GM23338 (cell line): ENCODE measurements around the gene CDK5RAP1. TPM values are rescaled to one million over a fixed set of nuclear protein-coding genes. Genes with fewer than 3 reads are reported as not detected.

Experiments
- ATAC-seq: fragments of 200-7000 bp; cut with Tn5 transposase; 3 replicates; pipeline ENCODE4 v1.9.1; 2020
- DNase-seq: peaks from one replicate; pipeline ENCODE4 v3.0.0-alpha.2; 2015; ENCODE audit warnings: low spot score
- H2AFZ ChIP-seq: fragments of 200-600 bp; sonication (generic); 2 replicates; pipeline ENCODE4 v1.8.0; 2016; ENCODE audit warnings: antibody characterized with exemption, mild to moderate bottlenecking, moderate library complexity
- H3F3A ChIP-seq: fragments of 200-600 bp; sonication (generic); replicated peaks from 2 replicates; pipeline ENCODE4 v1.8.0; 2017; ENCODE audit warnings: antibody characterized with exemption, mixed run types, low read depth
- H3K27ac ChIP-seq: fragments of 200-600 bp; sonication (generic); 2 replicates; pipeline ENCODE4 v1.6.1; 2016; ENCODE audit warnings: low read depth
- H3K27me3 ChIP-seq: fragments of 200-600 bp; sonication (generic); 2 replicates; pipeline ENCODE4 v1.8.0; 2016; ENCODE audit warnings: mild to moderate bottlenecking, mixed run types, moderate library complexity; ENCODE audit not compliant: insufficient read depth
- H3K36me3 ChIP-seq: fragments of 200-600 bp; sonication (generic); 2 replicates; pipeline ENCODE4 v1.8.0; 2016; ENCODE audit warnings: mild to moderate bottlenecking; ENCODE audit not compliant: insufficient read depth
- H3K4me1 ChIP-seq: fragments of 200-600 bp; sonication (generic); 2 replicates; pipeline ENCODE4 v1.8.0; 2016; ENCODE audit warnings: mild to moderate bottlenecking, moderate library complexity; ENCODE audit not compliant: insufficient read depth
- H3K4me2 ChIP-seq: fragments of 200-600 bp; sonication (generic); 2 replicates; pipeline ENCODE4 v1.7.1; 2017; ENCODE audit warnings: mixed run types
- H3K4me3 ChIP-seq: fragments of 200-600 bp; sonication (generic); 2 replicates; pipeline ENCODE4 v1.6.1; 2016; ENCODE audit warnings: mixed run types
- H3K79me2 ChIP-seq: fragments of 200-600 bp; sonication (generic); replicated peaks from 2 replicates; pipeline ENCODE4 v1.8.0; 2017; ENCODE audit warnings: mild to moderate bottlenecking; ENCODE audit not compliant: insufficient read depth
- H3K9me2 ChIP-seq: fragments of 200-600 bp; sonication (generic); 2 replicates; pipeline ENCODE4 v1.8.0; 2017; ENCODE audit not compliant: insufficient read depth
- H4K20me1 ChIP-seq: fragments of 200-600 bp; sonication (generic); replicated peaks from 2 replicates; pipeline ENCODE4 v1.8.0; 2017; ENCODE audit warnings: mild to moderate bottlenecking; ENCODE audit not compliant: insufficient read depth
- H3K27ac Mint-ChIP-seq: 2 replicates; pipeline ENCODE4 v1.8.0; 2020; ENCODE audit warnings: inconsistent platforms, mild to moderate bottlenecking, moderate library complexity, mixed read lengths
- H3K27me3 Mint-ChIP-seq: 3 replicates; pipeline ENCODE4 v1.8.0; 2022; ENCODE audit warnings: low read depth, mild to moderate bottlenecking, moderate library complexity, mixed read lengths, inconsistent platforms; ENCODE audit not compliant: insufficient read depth, poor library complexity
- H3K36me3 Mint-ChIP-seq: 3 replicates; pipeline ENCODE4 v1.8.0; 2021; ENCODE audit warnings: low read depth, mild to moderate bottlenecking, inconsistent platforms, moderate library complexity, mixed read lengths
- H3K4me1 Mint-ChIP-seq: 3 replicates; pipeline ENCODE4 v1.8.0; 2020; ENCODE audit warnings: mild to moderate bottlenecking, inconsistent platforms, mixed read lengths
- H3K4me3 Mint-ChIP-seq: 3 replicates; pipeline ENCODE4 v1.8.0; 2021; ENCODE audit warnings: moderate library complexity, mild to moderate bottlenecking, inconsistent platforms, mixed read lengths
- H3K9me3 Mint-ChIP-seq: 3 replicates; pipeline ENCODE4 v1.8.0; 2020; ENCODE audit warnings: moderate library complexity, mild to moderate bottlenecking, inconsistent platforms, mixed read lengths
- EZH2phosphoT487 ChIP-seq: fragments of 200-600 bp; sonication (generic); IDR thresholded peaks from one replicate; pipeline ENCODE4 v1.8.1; 2018; ENCODE audit warnings: antibody characterized with exemption; ENCODE audit not compliant: unreplicated experiment
- NANOG ChIP-seq: IDR thresholded peaks from 2 replicates; pipeline ENCODE4 v1.6.1; 2016; ENCODE audit warnings: antibody characterized with exemption, borderline replicate concordance
- ZNF462 ChIP-seq: fragments of 250-450 bp; sonication (Bioruptor Pico); IDR thresholded peaks from 2 replicates; pipeline ENCODE4 v1.5.0; 2020; ENCODE audit warnings: mild to moderate bottlenecking, moderate library complexity
- polyA plus RNA-seq: library from polyadenylated mRNA; unstranded; fragments of >200 nt; fragmentation: Nextera tagmentation; extraction: Ambion mirVana; gene quantifications from 2 replicates; pipeline ENCODE4 v1.2.1, GENCODE V29; 2016
- total RNA-seq: library from RNA; depleted of rRNA; stranded (reverse); fragments of >200 nt; shearing (Covaris generic); gene quantifications from 2 replicates; pipeline ENCODE4 v1.2.3, GENCODE V29; 2014

CDK5RAP1 gene
- total and polyA plus RNA-seq, 2 experiments from 2014 or later = 33.8 to 38.1 TPM

DNA sequence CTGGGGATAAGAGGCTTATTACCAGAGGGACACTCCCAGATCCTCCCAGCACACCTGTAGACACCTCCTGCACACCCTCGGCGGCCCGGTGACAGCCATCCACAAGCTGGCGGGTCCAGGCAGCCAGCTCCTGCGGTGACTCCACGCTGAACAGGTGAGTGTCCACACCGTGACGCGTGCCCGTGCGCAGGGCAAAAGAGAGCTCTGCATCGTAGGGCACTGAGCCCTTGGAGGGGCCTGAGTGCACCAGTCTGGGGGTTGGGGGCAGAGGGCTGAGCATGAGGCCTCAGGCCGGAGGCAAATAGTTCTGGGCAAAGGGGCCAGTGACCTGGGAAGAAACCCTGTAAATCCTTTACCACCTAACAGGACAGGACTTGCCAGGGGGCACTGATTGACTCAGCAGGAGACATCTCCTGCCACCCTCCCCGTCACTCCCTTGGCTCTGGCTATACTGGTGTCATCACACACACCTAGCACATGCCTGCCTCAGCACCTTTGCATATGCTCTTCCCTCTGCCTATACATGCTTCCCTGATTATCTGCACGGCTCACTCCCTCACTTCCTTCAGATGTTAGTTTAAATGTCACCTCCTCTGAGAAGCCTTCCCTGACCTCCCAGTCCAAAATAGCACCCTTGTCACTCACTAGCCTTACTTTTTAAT lies 8.9 kb upstream of the CDK5RAP1 start (continued):
- TF ChIP-seq ZNF462 (CRISPR knock-in tag) = no peak

- Mint-ChIP-seq H3K27me3 (peaks cover 9% of the 10 kb centered on the region), H3K4me1 (peaks cover 2% of the 10 kb centered on the region; the same call in 1 of the 3 replicates), H3K27ac (no peak overlapping the region), H3K9me3 (no peaks in the 10 kb centered on the region; the same call in 2 of the 3 replicates), H3K36me3 (peaks cover 11% of the 10 kb centered on the region), H3K4me3 (no peak overlapping the region)
- no peak overlapping the region for H2AFZ ChIP-seq
- ATAC-seq (no peak), DNase-seq (no peak)
- H3K27ac ChIP-seq = no peak overlapping the region
- no peak overlapping the region for H3K4me3 ChIP-seq
- no peaks in the 10 kb centered on the region for H3K27me3 ChIP-seq
- H3F3A ChIP-seq = no peaks in the 10 kb centered on the region
- no peaks in the 10 kb centered on the region for H3K9me2 ChIP-seq
- H3K4me2 ChIP-seq = no peak overlapping the region
- no peaks in the 10 kb centered on the region for H4K20me1 ChIP-seq
- H3K4me1 ChIP-seq = no peaks in the 10 kb centered on the region
- H3K79me2 ChIP-seq = no peaks in the 10 kb centered on the region
- H3K36me3 ChIP-seq = no peaks in the 10 kb centered on the region
- TF ChIP-seq EZH2phosphoT487 = no peak
- no peak for TF ChIP-seq ZNF462 (CRISPR knock-in tag)
- TF ChIP-seq NANOG = no peak
These were observed 7.7 kb upstream of the CDK5RAP1 start for GRCh38 chr20:33408716-33409654.
